GM12878 (cell line): ENCODE results near the gene CMTM4. TPM values are rescaled to one million over a fixed set of nuclear protein-coding genes. Genes with fewer than 3 reads are reported as not detected.

Experiments used
- ATAC-seq: fragments of 200-7000 bp; cut with Tn5 transposase; 3 replicates; pipeline ENCODE4 v1.9.1; 2020; ENCODE audit warnings: mild to moderate bottlenecking, moderate library complexity
- BruUV-seq: library from RNA; stranded (reverse); fragments of 400-500 nt; replicated peaks from 2 replicates; lab custom pipeline; 2021; lab: Mats Ljungman, UMichigan
- CTCF ChIA-PET: fragments of 300-600 bp; sonication (Branson Sonifier 250); formaldehyde crosslinking; extraction: SDS; loops from one replicate; lab custom pipeline; 2021; ENCODE audit warnings: inconsistent platforms; lab: Yijun Ruan, JAX
- POLR2A ChIA-PET: fragments of 350-600 bp; formaldehyde crosslinking; extraction: SDS; loops from one replicate; lab custom pipeline; 2021; ENCODE audit warnings: inconsistent platforms; lab: Charles Lee
- RAD21 ChIA-PET: fragments of 300-600 bp; sonication (Branson Sonifier 250); formaldehyde crosslinking; loops from one replicate; lab custom pipeline; 2023; ENCODE audit warnings: antibody characterized with exemption; ENCODE audit not compliant: unreplicated experiment; lab: Charles Lee
- SMC1A ChIA-PET: fragments of 300-600 bp; sonication (Branson Sonifier 250); formaldehyde crosslinking; loops from one replicate; lab custom pipeline; 2023; ENCODE audit not compliant: unreplicated experiment, uncharacterized antibody; lab: Charles Lee
- DNase-seq: peaks from one replicate; pipeline ENCODE4 v3.0.0-alpha.2; 2011; ENCODE audit warnings: low read depth, low spot score
- FAIRE-seq: peaks from 3 replicates; lab custom pipeline; 2011; peaks lifted over from hg19 to GRCh38; lab: Jason Lieb, UNC
- H2AFZ ChIP-seq: 2 replicates; pipeline ENCODE4 v1.6.0; 2011; ENCODE audit warnings: low read depth, low read length, control low read depth; ENCODE audit not compliant: control insufficient read depth
- H3K27ac ChIP-seq: 2 replicates; pipeline ENCODE4 v1.5.1; 2011; ENCODE audit warnings: control low read depth; ENCODE audit not compliant: control insufficient read depth, insufficient read depth
- H3K27me3 ChIP-seq, 2 experiments: replicated peaks in 1 of 2; 2 replicates each; pipeline versions ENCODE4 v1.6.0 to v1.6.1; 2011; ENCODE audit warnings: low read length in 1 of 2; ENCODE audit not compliant: control insufficient read depth in 2 of 2, insufficient read depth in 2 of 2
- H3K36me3 ChIP-seq, 2 experiments: 2 replicates each; pipeline ENCODE4 v1.5.1; 2011; ENCODE audit warnings: low read length in 1 of 2; ENCODE audit not compliant: control insufficient read depth in 2 of 2, insufficient read depth in 2 of 2
- H3K4me1 ChIP-seq: 2 replicates; pipeline ENCODE4 v1.6.1; 2011; ENCODE audit warnings: mild to moderate bottlenecking, low read length, moderate library complexity, mixed read lengths; ENCODE audit not compliant: control insufficient read depth, insufficient read depth
- H3K4me2 ChIP-seq: 2 replicates; pipeline ENCODE4 v1.6.0; 2011; ENCODE audit warnings: control low read depth; ENCODE audit not compliant: control insufficient read depth, insufficient read depth
- H3K4me3 ChIP-seq: fragments of 200-600 bp; sonication (generic); 2 replicates; pipeline ENCODE4 v1.5.1; 2016
- H3K79me2 ChIP-seq: 2 replicates; pipeline ENCODE4 v1.6.0; 2011; ENCODE audit warnings: low read length; ENCODE audit not compliant: control insufficient read depth, insufficient read depth
- H3K9ac ChIP-seq: 2 replicates; pipeline ENCODE4 v1.8.0; 2011; ENCODE audit warnings: low read length, control low read depth, mixed read lengths; ENCODE audit not compliant: control insufficient read depth, insufficient read depth
- H3K9me3 ChIP-seq: replicated peaks from 3 replicates; pipeline ENCODE4 v1.5.1; 2011; ENCODE audit warnings: mild to moderate bottlenecking, low read length; ENCODE audit not compliant: control insufficient read depth, insufficient read depth
- H4K20me1 ChIP-seq: 2 replicates; pipeline ENCODE4 v1.6.0; 2011; ENCODE audit not compliant: control insufficient read depth, insufficient read depth
- LARP7 ChIP-seq: fragments of 450-650 bp; IDR thresholded peaks from 2 replicates; pipeline ENCODE4 v1.6.1; 2017; ENCODE audit warnings: mild to moderate bottlenecking
- NR2C2 ChIP-seq: IDR thresholded peaks from 2 replicates; pipeline ENCODE4 v1.6.1; 2011; ENCODE audit warnings: borderline replicate concordance, low read depth; ENCODE audit not compliant: control insufficient read depth, insufficient read length
- SMAD5 ChIP-seq: IDR thresholded peaks from 2 replicates; pipeline ENCODE4 v1.6.1; 2016; ENCODE audit warnings: antibody characterized with exemption, low read depth
- WGBS: methylation state at CpG from one replicate; pipeline ENCODE4 v1.1.6; 2016; ENCODE audit warnings: low lambda C conversion rate; ENCODE audit not compliant: insufficient replicate concordance, insufficient coverage; ENCODE audit errors: missing lambda C conversion rate; 5-methylcytosine and 5-hydroxymethylcytosine counted together
- in situ Hi-C: fragments of 300-500 bp; cut with MboI; formaldehyde crosslinking; loops from 9 replicates; pipeline ENCODE4 v1.14.3; 2018; ENCODE audit warnings: mixed read lengths
- intact Hi-C: fragments of 100-400 bp; cut with micrococcal nuclease; formaldehyde crosslinking; loops from one replicate; pipeline ENCODE4 v1.14.2; 2022; ENCODE audit not compliant: unreplicated experiment
- polyA plus RNA-seq, 11 experiments: library from polyadenylated mRNA; depleted of rRNA in 4 of 11; unstranded in 6 of 11; stranded (reverse) in 5 of 11; fragments of >200 nt; fragmentation: Nextera tagmentation in 4 of 11; fragmentation: Illumina TruSeq in 1 of 11; extraction: Ambion mirVana in 4 of 11; extraction: Trizol in 1 of 11; gene quantifications; 1 replicate in 1 of 11; 2 replicates in 10 of 11; pipeline versions ENCODE4 v1.2.1 to v1.2.3, GENCODE V29; 2011 to 2016; ENCODE audit warnings: inconsistent platforms in 2 of 11, missing spikeins in 2 of 11, low read depth in 1 of 11
- total RNA-seq, 4 experiments: library from RNA; depleted of rRNA in 3 of 4; stranded (reverse); fragments of >200 nt in 3 of 4; fragmentation: Illumina TruSeq in 1 of 4; extraction: Trizol in 1 of 4; gene quantifications; 2 replicates each; pipeline versions ENCODE4 v1.2.1 to v1.2.3, GENCODE V29; 2013 to 2021
- TF ChIP-seq, protein P1 (sequence below): IDR thresholded peaks from 2 replicates; pipeline ENCODE4 v1.6.1; 2012; ENCODE audit warnings: low read depth, low read length, improper control_type of control experiment
- TF ChIP-seq, protein P2 (sequence below): IDR thresholded peaks from 2 replicates; pipeline ENCODE4 v1.6.1; 2012; ENCODE audit warnings: low read depth, low read length, improper control_type of control experiment
- TF ChIP-seq, protein P3 (sequence below): fragments of 450-650 bp; IDR thresholded peaks from 2 replicates; pipeline ENCODE4 v1.6.1; 2018; ENCODE audit warnings: borderline replicate concordance, mild to moderate bottlenecking; ENCODE audit not compliant: partially characterized antibody

Gene CMTM4
- total and polyA plus RNA-seq, 10 of the 15 experiments (the other 5 are each of a cell fraction or from before 2014, with no cell fraction given): 0.02 to 0.43 (median 0.15) TPM; not detected in 2

DNA sequence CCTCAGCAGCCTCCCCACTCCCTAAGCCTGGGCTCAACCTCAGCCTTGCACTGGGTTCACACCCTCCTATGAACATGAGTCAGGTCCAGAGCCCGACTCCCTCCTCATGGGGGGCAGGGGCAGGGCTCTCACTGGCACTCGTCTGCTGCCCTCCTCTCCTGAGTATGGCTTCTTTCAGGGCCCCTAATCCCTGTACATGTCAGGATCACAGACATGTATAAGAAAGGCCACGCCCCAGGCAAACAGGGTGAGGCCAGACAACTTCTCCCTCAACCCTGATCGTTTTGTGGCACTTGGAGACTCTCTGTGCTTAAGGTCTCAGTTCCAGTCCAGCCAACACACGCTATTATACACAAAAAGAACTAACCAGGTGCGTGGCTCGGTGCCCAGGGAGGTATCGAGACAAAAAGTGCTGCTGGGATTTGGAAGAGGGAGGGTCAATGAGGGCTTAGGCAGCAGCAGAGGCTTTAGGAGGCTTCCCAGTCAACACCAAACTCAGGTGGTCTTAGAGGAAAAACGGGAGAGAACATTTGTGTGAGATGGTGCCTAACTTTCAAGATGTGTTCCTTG is 46.8 kb downstream of the CMTM4 start:
- no peak for FAIRE-seq
- BruUV-seq: no TSS peak
- POLR2A ChIA-PET: no interaction called here

More for the DNA sequence above, 46.8 kb downstream of the CMTM4 start:
- no peak for DNase-seq
- Histone ChIP-seq H3K27me3 (no peaks in the 10 kb centered on the region; a peak in 1 of 4 replicates), H3K9me3 (no peaks in the 10 kb centered on the region), H3K79me2 (no peaks in the 10 kb centered on the region), H4K20me1 (no peaks in the 10 kb centered on the region), H3K4me3 (no peak overlapping the region), H3K4me2 (no peak overlapping the region), H2AFZ (no peak overlapping the region), H3K27ac (no peak overlapping the region), H3K36me3 (no peaks in the 10 kb centered on the region), H3K4me1 (no peaks in the 10 kb centered on the region), H3K9ac (no peak overlapping the region)
- in situ Hi-C loops: no loop called here
- ChIA-PET CTCF (interaction anchor here (1.3 to 3.8 kb wide), 4 partner anchors 9 to 181 kb away, joined by 5 to 45 read pairs (median 20); partner anchors contain the start of gene NAE1), RAD21 (no interaction called here), SMC1A (interaction anchor here (1.6 kb wide), 1 partner anchor 76 kb away, joined by 4 read pairs; no protein-coding TSS in a partner anchor)
- intact Hi-C loops: no loop called here
- TF ChIP-seq, protein P1, sequence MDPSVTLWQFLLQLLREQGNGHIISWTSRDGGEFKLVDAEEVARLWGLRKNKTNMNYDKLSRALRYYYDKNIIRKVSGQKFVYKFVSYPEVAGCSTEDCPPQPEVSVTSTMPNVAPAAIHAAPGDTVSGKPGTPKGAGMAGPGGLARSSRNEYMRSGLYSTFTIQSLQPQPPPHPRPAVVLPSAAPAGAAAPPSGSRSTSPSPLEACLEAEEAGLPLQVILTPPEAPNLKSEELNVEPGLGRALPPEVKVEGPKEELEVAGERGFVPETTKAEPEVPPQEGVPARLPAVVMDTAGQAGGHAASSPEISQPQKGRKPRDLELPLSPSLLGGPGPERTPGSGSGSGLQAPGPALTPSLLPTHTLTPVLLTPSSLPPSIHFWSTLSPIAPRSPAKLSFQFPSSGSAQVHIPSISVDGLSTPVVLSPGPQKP: no peak
- TF ChIP-seq, protein P2, sequence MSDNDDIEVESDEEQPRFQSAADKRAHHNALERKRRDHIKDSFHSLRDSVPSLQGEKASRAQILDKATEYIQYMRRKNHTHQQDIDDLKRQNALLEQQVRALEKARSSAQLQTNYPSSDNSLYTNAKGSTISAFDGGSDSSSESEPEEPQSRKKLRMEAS: no peak
- TF ChIP-seq, protein P3, sequence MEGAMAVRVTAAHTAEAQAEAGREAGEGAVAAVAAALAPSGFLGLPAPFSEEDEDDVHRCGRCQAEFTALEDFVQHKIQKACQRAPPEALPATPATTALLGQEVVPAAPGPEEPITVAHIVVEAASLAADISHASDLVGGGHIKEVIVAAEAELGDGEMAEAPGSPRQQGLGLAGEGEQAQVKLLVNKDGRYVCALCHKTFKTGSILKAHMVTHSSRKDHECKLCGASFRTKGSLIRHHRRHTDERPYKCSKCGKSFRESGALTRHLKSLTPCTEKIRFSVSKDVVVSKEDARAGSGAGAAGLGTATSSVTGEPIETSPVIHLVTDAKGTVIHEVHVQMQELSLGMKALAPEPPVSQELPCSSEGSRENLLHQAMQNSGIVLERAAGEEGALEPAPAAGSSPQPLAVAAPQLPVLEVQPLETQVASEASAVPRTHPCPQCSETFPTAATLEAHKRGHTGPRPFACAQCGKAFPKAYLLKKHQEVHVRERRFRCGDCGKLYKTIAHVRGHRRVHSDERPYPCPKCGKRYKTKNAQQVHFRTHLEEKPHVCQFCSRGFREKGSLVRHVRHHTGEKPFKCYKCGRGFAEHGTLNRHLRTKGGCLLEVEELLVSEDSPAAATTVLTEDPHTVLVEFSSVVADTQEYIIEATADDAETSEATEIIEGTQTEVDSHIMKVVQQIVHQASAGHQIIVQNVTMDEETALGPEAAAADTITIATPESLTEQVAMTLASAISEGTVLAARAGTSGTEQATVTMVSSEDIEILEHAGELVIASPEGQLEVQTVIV: no peak
- TF ChIP-seq NR2C2 (no peak), LARP7 (no peak), SMAD5 (no peak)
- WGBS: 28% methylated on average over 9 of the region's 9 CpGs
- no peak for ATAC-seq
